Measurements from ENCODE around the gene GIMAP7.
A peak's percentile ranks its signal among the peaks of the same experiment; 100 is the strongest.

GIMAP7 gene

GRCh38 chr7:150567169-150567568, 52.5 kb downstream of the GIMAP7 start, which contains the start of gene GIMAP4:
Gene GIMAP4, plus strand, starts transcription at chr7:150567390. Its CDS starts 2,512 bp downstream, at chr7:150569902.
- Histone ChIP-seq H3K27ac (ENCODE audit: low read depth in 2 of 2, low read length in 2 of 2) (peak within 1 kb of the TSS; percentile 53 to 72), H3K36me3 (ENCODE audit: control insufficient read depth in 2 of 2, insufficient read depth in 2 of 2, low read length in 2 of 2) (peaks cover 0 to 1% of the 10 kb centered on the region in 2 donors), H3K9me3 (ENCODE audit: control insufficient read depth in 2 of 2, low read length in 2 of 2) (no peaks in the 10 kb centered on the region), H3K9ac (ENCODE audit: low read depth in 1 of 2, low read length in 2 of 2) (peak within 1 kb of the TSS; percentile 54 to 56), H3K4me3 (ENCODE audit: low read length in 2 of 2) (peak within 1 kb of the TSS; percentile 36 to 71), H3K4me1 (ENCODE audit: control insufficient read depth in 2 of 2, insufficient read depth in 2 of 2, low read length in 2 of 2) (no peaks in the 10 kb centered on the region), H3K27me3 (ENCODE audit: control insufficient read depth in 2 of 2, insufficient read depth in 2 of 2, low read length in 2 of 2) (no peaks in the 10 kb centered on the region)

GRCh38 chr7:150567871-150568301, 53.2 kb downstream of the GIMAP7 start:
- peak overlapping the region; percentile 36 to 71 for H3K4me3 ChIP-seq (ENCODE audit: low read length in 2 of 2)
- H3K9ac ChIP-seq (ENCODE audit: low read depth in 1 of 2, low read length in 2 of 2): peak overlapping the region; percentile 54 to 56
- no peaks in the 10 kb centered on the region for H3K4me1 ChIP-seq (ENCODE audit: control insufficient read depth in 2 of 2, insufficient read depth in 2 of 2, low read length in 2 of 2)
- H3K27me3 ChIP-seq (ENCODE audit: control insufficient read depth in 2 of 2, insufficient read depth in 2 of 2, low read length in 2 of 2): no peaks in the 10 kb centered on the region
- H3K36me3 ChIP-seq (ENCODE audit: control insufficient read depth in 2 of 2, insufficient read depth in 2 of 2, low read length in 2 of 2): peaks cover 0 to 8% of the 10 kb centered on the region in 2 donors
- H3K27ac ChIP-seq (ENCODE audit: low read depth in 2 of 2, low read length in 2 of 2): peak overlapping the region; percentile 53 to 72
- H3K9me3 ChIP-seq (ENCODE audit: control insufficient read depth in 2 of 2, low read length in 2 of 2): no peaks in the 10 kb centered on the region

GRCh38 chr7:150568714-150569113, 54.0 kb downstream of the GIMAP7 start:
- H3K36me3 ChIP-seq (ENCODE audit: control insufficient read depth in 2 of 2, insufficient read depth in 2 of 2, low read length in 2 of 2): peaks cover 0 to 8% of the 10 kb centered on the region in 2 donors
- peak overlapping the region in 1 of 2 donors; percentile 54 for H3K9ac ChIP-seq (ENCODE audit: low read depth in 1 of 2, low read length in 2 of 2)
- H3K27me3 ChIP-seq (ENCODE audit: control insufficient read depth in 2 of 2, insufficient read depth in 2 of 2, low read length in 2 of 2): no peaks in the 10 kb centered on the region
- H3K27ac ChIP-seq (ENCODE audit: low read depth in 2 of 2, low read length in 2 of 2): peak overlapping the region; percentile 53 to 67
- H3K4me1 ChIP-seq (ENCODE audit: control insufficient read depth in 2 of 2, insufficient read depth in 2 of 2, low read length in 2 of 2): no peaks in the 10 kb centered on the region
- peak overlapping the region; percentile 36 to 71 for H3K4me3 ChIP-seq (ENCODE audit: low read length in 2 of 2)
- H3K9me3 ChIP-seq (ENCODE audit: control insufficient read depth in 2 of 2, low read length in 2 of 2): no peaks in the 10 kb centered on the region

DNA sequence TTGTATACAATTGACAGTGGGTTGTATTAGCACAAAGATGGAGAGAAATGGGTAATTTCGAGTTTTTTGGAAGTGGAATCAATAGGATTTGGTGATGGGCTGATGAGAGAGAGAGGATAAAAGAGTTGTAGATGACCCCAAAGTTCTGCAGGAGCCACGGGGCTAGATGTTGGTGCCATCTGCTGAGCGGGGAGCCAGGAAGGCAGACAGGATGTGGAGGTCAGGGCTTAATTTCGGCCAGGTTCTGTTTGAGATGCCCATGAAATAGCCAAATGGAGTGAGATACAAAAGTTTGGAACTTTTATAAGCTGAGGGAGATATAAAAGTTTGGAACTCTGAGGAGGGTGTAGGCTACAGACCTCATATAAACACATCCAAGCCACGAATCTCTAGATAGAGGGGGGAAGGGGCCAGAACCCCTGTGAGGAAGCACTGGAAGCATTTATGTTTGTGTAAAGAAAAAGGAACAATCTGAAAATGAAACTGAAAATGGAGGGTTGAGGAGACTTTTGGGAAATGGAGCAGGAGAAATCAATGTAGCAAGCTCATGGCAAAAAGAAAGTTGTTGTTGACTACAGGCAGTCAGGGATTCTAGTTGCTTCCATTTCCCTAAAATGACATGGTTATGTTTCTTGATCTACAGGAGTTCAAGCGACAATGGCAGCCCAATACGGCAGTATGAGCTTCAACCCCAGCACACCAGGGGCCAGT, 54.7 kb downstream of the GIMAP7 start:
- peak overlapping the region in 1 of 2 donors; percentile 67 for H3K27ac ChIP-seq (ENCODE audit: low read depth in 2 of 2, low read length in 2 of 2)

More for the DNA sequence above, 54.7 kb downstream of the GIMAP7 start:
- Histone ChIP-seq H3K4me3 (ENCODE audit: low read length in 2 of 2) (peak overlapping the region; percentile 4 to 71), H3K36me3 (ENCODE audit: control insufficient read depth in 2 of 2, insufficient read depth in 2 of 2, low read length in 2 of 2) (peaks cover 0 to 8% of the 10 kb centered on the region in 2 donors), H3K9ac (ENCODE audit: low read depth in 1 of 2, low read length in 2 of 2) (no peak overlapping the region), H3K9me3 (ENCODE audit: control insufficient read depth in 2 of 2, low read length in 2 of 2) (no peaks in the 10 kb centered on the region), H3K27me3 (ENCODE audit: control insufficient read depth in 2 of 2, insufficient read depth in 2 of 2, low read length in 2 of 2) (no peaks in the 10 kb centered on the region), H3K4me1 (ENCODE audit: control insufficient read depth in 2 of 2, insufficient read depth in 2 of 2, low read length in 2 of 2) (no peaks in the 10 kb centered on the region)

Data from mucosa of rectum (tissue), 2 donors.